ENCODE data around the gene UBE2H.

GRCh38 chr7:129800901-129801300 is 151.9 kb downstream of the UBE2H start:
- TF ChIP-seq TSHZ1 (tag by site-specific recombination; IDR thresholded peaks at IDR 0.05; ENCODE audit: borderline replicate concordance) (no peak), CTCF (tag by site-specific recombination; IDR thresholded peaks at IDR 0.05) (no peak), ZNF777 (tag by site-specific recombination; IDR thresholded peaks at IDR 0.05; ENCODE audit: borderline replicate concordance) (no peak), GFI1B (tag by site-specific recombination; IDR thresholded peaks at IDR 0.05) (no peak), GLIS1 (tag by site-specific recombination; IDR thresholded peaks at IDR 0.05) (no peak), ZNF138 (tag by site-specific recombination; IDR thresholded peaks at IDR 0.05; ENCODE audit: borderline replicate concordance) (no peak), ZNF366 (tag by site-specific recombination; conservative IDR thresholded peaks at IDR 0.05) (no peak), ZNF23 (tag by site-specific recombination; IDR thresholded peaks at IDR 0.05; ENCODE audit: borderline replicate concordance) (no peak)

All from HEK293 (cell line).